GM21737 (cell line): Measurements from ENCODE around the gene DLG1.
"Not testable (repeated sequence)": the region's sequence is repeated elsewhere in the genome, so short reads cannot be mapped to it uniquely, and the experiment has no call there.

Experiments used
- ATAC-seq: cut with Tn5 transposase; IDR thresholded peaks from one replicate; pipeline ENCODE4 v1.9.1; 2021; ENCODE audit warnings: mild to moderate bottlenecking, moderate library complexity; ENCODE audit not compliant: unreplicated experiment

Gene DLG1

DNA sequence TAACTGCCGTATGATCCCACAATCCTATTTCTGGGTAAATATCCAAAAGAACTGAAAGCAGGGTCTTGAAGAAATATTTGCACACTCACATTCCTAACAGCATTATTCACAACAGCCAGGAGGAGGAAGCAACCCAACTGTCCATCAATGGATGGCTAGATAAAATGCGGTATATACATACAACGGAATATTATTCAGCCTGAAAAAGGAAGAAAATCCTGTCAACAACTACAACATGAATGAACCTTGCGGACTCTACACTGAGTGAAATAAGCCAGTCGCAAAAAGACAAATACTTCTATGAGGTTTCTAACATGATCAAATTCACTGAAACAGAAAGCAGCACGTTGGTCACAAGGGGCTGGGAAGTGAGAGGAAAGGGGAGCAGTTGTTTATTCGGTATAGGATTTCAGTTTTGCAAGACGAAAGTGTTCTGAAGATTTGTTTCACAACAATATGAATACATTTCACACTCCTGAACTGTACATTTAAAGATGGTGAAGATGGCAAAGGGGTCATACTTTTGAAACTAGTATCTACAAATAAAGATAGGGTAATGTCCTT is 6.2 kb downstream of the DLG1 start:
- no peak for ATAC-seq

DNA sequence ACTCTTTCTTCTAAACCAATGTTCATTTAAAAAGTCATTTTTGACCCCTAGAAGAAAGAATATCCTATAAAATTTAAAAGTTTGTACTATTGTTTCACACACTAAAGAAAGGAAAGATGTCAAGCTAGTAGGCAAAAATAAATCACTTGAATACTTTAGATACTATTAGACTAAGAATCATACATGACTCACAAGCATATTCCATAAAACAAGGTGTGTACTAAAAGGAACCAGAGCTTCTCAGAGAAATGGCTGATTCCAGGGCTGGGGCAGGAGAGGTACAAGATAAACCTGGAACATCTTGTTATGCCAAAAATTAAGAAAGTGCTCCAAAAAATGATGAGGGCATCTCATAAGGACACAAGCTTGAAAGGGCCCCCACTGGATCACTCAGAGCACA is 8.7 kb downstream of the DLG1 start:
- ATAC-seq, result no peak

DNA sequence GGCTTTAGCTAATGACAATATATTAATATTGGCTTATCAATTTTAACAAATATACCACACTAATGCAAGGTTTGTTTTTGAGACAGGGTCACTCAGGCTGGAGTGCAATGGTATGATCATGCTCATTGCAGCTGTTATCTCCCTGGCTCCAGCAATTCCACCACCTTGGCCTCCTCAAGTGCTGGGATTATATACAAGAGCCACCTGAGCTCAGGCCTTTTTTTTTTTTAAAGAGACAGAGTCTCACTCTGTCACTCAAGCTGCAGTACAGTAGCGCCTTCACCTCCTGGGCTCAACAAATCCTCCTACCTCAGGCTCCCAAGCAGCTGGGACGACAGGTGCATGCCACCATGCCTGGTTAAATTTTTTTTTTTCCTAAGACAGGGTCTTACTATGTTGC is 11.7 kb downstream of the DLG1 start:
- no peak for ATAC-seq

DNA sequence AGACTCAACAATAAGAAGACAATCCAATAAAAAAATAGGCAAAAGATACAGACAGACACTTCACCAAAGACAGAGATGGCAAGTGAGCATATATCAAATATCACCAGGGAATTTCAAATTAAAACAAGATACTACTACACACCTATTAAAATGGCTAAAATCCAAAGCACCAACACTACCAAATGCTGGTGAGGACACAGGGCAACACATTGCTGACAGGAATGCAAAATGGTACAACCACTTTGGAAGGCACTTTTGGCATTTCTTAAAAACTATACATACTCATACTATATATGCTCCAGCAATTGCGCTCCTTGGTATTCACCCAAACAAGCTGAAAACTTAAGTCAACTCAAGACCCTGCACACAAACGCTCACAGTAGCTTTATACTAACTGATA is 12.9 kb downstream of the DLG1 start:
- no peak for ATAC-seq

DNA sequence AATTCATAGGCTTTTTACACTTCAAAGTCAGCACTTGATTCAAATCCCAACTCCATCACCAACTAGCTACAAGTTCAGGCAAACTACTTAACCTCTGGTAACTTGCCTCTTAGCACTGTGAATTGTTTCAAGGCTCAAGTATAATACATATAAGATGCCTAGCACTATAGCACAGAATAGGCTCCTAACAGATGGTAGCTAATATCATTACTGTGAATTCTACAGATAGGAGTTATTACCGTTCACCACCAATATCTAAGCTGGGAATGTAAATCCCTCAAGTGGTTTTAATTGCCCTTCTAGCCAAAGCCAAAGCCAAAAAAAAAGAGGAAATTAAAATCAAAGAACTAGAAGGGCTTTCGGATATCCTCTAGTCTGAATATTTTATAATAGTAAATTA is 15.4 kb downstream of the DLG1 start:
- ATAC-seq, result no peak

DNA sequence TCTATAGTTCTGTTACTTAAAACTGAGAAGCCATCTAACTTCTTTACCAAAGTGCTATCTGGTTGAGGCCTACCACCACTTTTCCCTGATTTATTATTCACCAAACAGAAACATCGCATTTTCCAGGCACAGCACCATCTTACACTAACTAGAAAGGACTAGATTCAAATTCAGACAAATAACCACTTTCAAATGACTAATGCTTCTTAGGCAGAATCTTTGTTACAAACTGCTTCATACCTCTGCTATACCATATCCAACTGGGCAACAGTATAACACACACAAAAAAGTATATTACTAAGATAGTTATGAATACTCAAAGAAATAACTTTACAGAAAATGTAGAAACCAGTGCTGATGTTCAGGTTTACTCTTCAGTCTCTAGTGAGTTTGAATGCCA is 16.6 kb downstream of the DLG1 start:
- no peak for ATAC-seq

DNA sequence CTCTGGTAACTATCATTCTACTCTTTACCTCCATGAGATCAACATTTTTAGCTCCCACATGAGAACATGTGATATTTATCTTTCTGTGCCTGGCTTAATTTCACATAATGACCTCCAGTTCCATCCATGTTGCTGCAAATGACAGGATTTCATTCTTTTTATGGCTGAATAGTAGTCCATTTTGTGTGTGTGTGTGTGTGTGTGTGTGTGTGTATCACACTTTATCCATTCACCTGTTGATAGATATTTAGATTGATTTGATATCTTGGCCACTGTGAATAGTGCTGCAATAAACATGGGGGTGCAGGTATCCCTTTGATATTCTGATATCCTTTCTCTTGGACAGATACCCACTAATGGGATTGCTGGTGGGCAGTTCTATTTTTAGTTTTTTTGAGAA is 18.3 kb downstream of the DLG1 start:
- no peak for ATAC-seq

DNA sequence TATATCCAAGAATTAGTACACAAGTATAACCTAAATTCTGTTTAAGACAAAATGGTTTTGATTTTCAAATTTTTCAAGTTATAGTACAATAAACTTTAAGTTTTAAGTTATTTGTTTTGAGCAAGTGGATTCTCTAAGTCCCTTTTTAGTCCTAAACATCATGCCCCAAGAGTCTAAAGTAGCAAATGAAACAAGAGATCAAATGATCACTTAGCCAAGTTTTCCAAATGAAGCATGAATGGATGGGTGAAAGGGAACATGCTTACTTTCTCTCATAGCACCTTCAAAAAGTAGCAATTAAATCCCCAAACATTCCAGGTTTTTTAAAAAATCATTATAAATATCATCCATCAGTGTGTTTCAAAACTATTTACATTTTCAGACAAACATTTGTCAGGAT is 19.5 kb downstream of the DLG1 start:
- no peak for ATAC-seq

DNA sequence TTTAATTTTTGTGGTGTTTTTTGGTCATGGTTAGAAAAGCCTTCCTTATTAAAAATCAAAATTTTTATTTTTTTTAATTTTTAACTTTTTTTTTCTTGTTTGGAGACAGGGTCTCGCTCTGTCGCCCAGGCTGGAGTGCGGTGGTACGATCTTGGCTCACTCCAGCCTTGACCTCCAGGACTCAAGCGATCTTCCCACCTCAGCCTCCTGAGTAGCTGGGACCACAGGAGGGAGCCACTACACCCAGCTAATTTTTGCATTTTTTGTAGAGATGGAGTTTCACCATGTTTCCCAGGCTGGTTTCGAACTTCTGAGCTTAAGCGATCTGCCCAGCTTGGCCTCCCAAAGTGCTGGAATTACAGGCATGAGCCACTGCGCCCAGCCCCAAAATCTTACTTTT is 21.6 kb downstream of the DLG1 start:
- ATAC-seq, result not testable (repeated sequence)

DNA sequence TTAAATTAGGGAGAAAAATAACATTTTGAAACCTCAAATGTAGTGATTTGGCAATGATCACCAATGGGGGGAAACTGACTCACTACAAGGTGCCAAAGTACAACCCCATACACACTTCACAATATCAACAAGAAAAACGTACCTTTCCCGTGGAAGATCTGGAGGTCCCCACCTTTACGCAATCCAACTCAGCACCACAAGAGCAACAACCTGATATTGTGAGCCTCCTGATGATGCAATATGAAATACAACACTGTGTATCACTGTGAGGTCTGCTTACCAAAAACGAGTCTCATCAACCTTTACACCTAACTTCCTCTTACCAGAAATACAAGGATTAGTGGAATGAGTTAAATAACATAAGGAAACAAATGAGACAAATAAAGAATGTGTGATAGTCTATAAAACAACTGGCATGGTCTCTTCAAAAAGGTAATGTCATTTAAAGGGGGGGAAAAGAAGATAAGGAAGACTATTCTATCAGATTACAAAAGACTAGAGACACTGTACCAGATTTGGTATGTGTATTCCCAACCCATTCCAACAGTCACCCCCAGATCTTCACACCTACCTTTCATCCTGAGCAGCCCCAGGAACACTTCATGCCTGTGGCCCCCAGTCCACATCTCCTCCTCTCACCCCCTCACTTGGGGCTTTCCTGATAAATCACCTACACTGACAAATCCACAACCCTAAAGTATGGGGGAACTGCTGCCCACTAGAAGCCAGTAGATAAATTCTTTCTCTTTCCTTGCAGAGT is 27.7 kb downstream of the DLG1 start:
- ATAC-seq, result no peak

DNA sequence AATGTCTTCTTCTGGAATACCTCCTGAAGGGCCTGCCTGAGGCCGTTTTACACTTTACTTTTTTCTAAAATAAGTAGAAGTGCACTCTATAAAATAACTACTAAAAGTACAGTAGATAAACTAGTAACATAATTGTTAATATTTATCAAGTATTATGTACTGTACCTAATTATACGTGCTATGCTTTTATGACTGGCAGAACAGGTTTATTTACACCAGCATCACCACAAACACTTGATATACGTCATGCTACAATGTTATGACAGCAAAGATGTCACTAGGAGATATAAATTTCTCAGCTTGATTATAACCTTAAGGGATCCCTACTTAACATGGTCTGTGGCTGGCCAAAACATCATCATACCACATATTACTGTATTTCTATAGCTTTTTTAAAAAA is 29.4 kb downstream of the DLG1 start:
- no peak for ATAC-seq

DNA sequence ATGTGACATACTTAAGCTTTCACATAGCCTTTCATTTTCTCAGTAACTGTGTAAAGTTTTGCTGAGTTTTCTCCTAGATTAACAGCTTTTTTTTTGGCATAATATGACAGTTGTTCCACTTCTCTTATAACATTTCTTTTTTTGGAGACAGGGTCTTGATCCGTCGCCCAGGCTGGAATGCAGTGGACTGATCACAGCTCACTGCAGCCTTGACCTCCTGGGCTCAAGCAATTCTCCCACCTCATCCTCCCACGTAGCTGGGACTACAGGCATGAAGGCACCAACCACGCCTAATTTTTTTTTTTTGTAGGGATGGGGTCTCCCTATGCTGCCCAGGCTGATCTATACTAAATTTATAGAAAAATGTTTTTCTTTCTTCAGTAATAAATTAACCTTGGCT is 30.1 kb downstream of the DLG1 start:
- ATAC-seq, result no peak

DNA sequence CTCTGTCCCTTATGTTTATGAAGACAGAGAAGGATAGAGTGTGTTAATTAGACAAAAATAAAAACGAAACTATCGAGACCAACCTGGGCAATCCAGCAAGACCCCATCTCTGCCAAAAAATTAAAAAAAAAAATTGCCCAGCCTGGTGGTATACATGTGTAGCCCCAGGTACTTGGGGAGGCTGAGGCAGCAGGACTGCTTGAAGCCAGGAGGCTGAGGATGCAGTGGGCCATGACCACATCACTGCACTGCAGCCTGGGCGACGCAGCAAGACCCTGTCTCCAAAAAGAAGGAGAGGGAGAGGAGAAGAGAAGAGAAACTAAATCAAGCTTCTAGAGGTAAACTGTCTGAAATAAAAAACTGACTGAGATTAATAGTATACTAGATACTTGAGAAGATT is 32.1 kb downstream of the DLG1 start:
- no peak for ATAC-seq

DNA sequence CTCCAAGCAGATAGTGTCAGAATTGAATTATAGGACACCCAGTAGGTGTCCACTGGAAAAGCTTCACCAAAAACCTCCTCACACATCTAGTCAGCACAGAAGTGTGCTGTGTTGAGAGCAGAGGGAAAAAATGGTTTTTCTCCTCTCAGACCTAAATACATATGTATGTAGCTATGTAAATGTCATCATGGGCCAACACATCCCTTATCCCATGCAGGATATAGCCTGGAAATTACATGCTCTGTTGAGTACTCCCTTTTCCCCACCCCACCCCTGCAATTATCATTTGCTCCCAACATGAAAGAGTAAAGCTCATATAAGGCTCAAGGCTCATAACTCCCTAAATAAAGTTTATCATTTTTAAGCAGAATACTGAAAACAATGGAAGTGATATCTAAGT is 35.7 kb downstream of the DLG1 start:
- no peak for ATAC-seq

DNA sequence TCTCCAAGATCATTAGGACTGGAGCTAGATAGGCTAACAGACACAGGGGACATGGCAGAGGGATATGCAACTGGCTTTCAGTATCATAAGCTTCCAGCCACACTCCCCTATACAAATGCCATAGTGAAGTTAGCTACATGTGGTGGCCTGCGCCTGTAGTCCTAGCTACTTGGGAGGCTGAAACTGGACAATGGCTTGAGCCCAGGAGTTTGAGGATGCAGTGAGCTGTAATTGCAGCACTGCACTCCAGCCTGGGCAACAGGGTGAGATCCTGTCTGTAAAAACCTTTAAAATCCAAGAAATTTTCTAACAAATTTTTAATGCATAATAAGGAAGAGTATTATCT is 37.3 kb downstream of the DLG1 start:
- ATAC-seq, result no peak

DNA sequence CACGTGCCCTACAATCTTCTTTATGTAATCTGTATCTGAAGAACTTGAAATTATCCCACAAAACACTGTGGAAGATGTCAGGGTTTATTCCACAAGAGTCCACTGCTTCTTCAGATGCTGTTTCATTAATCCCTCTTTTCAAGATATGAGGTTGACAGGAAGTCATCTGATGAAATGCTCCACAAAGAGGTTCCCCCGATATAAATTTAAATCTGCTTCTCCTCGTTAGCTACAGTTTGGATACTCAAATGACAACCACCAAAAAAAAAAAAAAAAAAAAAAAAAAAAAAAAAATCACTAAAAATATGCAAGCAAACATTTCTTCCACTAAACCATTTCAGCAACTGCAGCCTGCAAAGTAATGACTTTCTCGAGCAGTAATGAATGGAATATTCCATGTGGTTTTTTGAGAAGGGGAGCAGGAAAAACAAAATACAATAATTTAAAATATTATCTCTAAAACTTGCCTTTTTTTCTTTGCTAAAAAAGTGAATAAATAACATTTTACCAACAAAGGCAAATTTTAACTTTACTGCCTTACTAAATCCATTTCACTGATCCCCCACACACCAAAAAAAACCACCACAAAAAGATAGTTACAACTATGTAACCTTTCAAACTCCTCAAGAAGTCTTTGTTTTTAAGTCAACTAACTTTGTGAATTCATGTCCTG is 37.8 kb downstream of the DLG1 start:
- no peak for ATAC-seq

DNA sequence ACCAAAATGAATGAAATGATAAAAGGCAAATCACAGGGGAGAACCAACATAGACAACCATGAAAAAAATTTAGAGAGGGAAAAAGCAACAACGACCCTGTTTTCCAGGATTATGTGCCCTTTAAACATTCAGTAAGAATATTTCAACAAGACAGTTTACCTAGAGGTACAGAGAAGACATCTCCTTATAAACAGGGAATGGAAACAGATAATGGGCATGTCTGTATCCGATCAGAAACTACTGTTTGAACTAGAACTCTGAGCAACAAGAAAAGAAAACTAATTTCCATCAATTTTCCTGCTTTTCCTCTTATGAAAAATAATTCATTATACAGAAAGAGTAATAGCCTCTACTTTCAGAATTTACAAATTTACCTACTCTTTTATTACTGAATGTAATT is 39.3 kb downstream of the DLG1 start:
- ATAC-seq, result no peak

DNA sequence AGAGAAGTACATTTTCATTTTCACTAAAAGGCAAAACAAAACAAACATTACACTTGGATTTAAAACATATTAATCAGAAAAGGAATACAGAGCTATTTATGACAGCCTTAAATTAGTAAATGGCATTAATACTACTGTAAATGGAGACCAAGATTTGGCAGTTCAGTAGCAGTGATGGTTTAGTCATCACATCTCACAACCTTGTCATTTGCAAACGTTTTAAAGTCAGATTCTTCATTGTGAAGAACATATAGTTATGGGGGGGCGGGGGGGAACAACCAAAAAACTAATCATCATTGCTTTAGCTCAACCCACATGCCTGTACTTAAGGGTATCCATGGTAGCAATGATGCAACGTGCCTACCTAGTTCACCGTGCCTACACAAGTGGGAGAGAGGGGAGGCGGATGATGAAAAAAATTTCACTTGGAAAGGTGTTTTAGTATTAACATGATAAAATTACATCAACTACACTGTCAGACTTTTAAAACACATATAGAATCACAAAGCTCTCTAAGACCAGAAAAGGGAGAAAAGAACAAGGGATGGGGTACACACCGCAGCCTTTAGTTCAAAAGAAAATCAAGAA is 40.1 kb downstream of the DLG1 start:
- ATAC-seq, result no peak

DNA sequence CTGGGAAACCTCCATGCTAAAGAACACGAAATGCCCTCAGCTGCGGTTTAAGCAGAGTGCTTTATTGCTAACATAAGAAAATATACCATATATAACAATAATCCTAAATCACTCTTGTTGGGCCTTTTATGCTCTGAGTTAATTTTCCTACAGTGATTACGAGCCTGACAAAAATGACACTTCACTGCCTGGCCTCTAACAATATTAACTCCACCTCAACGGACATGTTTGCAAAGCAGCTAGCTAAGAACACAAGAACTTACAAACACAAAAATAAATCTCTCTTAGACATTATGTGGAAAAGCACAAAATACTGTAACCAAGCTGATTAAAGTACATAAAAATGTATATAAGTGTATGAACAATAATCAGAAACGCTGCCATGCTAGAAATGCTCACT is 40.7 kb downstream of the DLG1 start:
- no peak for ATAC-seq

DNA sequence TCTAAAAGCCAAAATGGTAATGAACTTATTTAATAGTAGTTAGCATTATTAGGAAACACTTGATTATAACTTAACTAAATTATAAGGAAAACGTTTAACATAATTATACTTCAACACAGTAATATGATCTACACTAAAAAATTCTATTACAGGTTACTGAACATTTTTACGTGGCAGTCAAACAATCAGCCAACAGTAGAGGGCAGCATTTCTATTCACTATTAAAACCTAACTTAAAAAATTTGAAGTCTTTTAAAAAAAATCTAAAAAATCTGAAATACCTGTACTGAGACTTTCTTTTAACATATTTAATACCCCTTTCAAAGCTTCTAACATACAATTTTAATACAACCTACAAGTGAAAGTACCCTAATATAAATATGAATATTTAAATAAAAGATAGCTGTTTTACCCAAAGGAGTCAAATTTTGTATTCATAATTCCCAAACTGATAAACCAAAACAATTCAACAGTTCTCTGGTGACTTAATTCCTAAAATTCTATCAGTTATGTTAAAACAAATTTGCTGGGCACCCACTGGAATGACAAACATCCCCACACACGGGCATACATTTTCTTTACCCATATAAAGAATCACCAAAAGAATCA is 41.5 kb downstream of the DLG1 start:
- no peak for ATAC-seq

DNA sequence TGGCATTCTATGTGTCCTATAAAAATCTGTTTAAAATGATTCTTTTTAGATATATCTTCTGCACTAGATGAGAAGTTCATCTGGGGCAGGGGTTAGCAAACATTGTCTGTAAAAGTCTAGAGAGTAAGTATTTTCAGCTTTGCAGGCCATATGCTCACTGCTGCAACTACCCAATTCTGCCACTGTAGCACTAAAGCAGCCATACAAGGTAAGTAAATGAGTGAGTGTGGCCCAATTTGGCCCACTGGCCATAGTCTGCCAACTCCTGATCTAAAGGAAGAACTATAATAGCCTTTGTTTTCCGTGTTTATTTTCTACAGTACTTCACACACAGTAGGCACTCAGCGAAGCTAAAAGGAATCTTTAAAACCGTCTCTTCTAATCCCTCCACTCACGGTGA is 42.3 kb downstream of the DLG1 start:
- ATAC-seq, result no peak
